SK-N-MC (cell line): ENCODE data around the gene PPP1R15A.

Experiments used
- EZH2 ChIP-seq: fragments of 200-600 bp; sonication (generic); IDR thresholded peaks from one replicate; pipeline ENCODE4 v1.6.1; 2017; ENCODE audit warnings: antibody characterized with exemption
- FOXP2 ChIP-seq: optimal IDR thresholded peaks from 2 replicates; pipeline ENCODE3; 2011; ENCODE audit warnings: mild to moderate bottlenecking, moderate library complexity; ENCODE audit not compliant: insufficient read depth; ENCODE audit errors: extremely low read length, control extremely low read depth
- POLR2AphosphoS5 ChIP-seq: IDR thresholded peaks from 2 replicates; pipeline ENCODE4 v1.6.1; 2012; ENCODE audit warnings: mild to moderate bottlenecking, low read depth, low read length, borderline replicate concordance

DNA sequence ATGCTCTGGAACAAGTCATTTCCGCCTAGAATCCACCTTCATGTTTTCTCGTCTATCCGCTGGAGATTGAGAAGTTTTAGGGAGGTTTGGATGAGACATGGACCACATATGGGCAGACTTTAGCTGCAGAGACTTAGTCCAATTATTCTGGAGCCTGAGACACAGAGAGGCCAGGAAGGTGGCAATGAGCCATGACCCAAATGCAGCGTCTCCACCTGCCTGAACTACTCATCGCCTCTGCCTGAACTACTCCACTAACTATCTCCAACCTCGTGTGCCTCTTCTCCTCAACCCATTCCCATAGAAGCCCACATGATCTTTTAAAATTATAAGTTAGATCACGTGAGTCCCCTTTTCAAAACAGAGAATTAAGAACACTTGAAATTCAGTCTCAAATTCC lies 9.4 kb upstream of the PPP1R15A start:
- TF ChIP-seq POLR2AphosphoS5 (no peak), EZH2 (no peak), FOXP2 (no peak)
